Embryonic facial prominence (tissue), 1 donor: ENCODE measurements around the gene LIN7A.
"Not testable (repeated sequence)": the region's sequence is repeated elsewhere in the genome, so short reads cannot be mapped to it uniquely, and the experiment has no call there.

ENCODE experiments used
- DNase-seq: peaks from one replicate; pipeline ENCODE4 v3.0.0-alpha.2; 2016; ENCODE audit errors: extremely low spot score

Gene LIN7A

DNA sequence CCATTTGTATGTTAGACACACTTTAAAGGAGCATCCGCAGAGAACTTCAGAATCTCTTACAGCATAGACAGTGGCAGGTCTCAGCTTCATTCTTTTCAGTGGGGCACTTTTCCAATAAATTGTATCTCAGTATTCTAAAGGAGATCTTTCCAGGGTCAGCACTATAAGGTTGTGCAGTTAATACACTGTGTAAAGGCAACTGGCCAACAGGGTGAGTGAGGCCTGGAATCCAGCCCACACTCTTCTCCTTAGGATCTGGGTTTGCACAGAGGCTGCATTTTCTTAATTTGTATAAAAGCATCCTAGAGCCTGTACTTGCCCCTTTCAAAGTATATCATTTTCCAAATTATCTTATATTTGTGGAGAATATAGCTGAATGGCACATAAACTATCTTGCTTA is 126.9 kb downstream of the LIN7A start:
- no peak for DNase-seq

DNA sequence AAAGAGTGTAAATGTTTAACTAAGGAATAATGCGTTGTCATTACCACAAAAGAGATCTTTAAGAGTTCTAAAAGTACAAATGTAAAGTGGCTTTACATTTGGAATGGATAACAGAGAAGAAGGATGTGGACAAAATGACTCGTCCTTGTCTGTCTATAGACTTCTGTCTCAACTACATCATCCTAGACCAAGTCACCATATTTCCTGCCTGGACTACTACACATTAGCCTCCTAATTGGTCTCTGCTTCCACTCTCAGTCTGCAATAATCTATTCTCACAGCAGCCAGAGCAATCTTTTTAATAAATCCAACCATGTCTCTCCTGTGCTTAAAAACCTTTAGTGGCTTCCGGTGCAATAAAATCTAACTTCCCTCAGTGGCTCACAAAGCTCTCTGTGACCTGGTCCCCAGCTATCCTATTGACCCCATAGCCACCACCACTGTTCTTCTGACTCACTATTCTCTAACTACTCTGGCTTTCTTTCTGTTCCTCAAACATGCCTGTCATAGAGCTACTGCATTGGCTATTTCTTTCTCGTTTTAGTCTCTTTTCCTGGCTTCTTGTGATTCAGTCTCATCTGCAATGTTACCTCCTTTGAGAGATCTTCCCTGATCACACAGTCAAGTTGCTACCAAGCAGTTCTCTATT is 130.0 kb downstream of the LIN7A start:
- DNase-seq, result no peak

DNA sequence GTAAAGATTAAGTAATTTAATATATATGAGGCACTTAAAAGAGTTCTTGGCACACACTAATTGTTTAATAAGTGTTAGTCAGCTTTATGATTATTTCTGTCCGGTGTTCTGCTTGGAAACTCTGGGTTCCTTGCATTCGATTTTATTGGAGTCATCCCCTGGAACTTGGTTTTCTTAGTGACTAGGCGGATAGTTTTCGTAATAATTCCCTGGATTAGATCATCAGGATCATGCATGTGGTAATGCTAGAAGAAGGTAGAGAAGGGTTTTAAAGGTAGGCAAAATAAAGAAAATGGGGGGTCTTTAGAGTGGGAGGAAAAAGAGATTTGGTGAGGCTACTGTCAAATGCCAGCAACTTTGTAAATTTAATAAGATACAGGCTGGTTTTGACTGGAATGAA is 132.6 kb downstream of the LIN7A start:
- no peak for DNase-seq

DNA sequence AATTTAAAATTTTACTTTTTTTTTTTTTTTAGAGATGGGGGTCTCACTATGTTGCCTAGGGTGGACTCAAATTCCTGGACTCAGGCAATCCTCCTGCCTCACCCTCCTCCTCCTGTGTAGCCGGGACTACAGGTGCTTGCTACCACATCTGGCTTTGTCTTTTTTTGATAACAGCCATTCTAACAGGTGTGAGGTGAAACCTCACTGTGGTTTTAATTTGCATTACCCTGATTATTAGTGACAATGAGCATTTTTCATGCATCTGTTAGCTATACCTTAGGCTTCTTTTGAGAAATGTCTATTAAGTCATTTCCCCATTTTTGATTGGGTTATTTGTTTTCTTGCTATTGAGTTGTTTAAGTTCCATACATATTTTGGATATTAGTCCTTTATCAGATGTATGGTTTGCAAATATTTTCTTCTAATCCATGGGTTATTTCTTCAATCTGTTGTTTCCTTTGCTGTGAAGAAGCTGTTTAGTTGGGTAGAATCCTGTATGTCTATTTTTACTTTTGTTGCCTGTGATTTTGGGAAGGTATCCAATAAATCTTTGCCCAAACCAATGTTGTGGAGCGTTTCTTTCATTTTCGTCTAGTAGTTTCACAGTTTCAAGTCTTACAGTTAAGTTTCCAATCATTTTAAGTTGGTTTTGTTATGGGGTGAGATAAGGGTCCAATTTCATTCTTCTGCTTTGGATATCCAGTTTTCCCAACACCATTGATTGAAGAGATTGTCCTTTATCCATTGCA is 134.9 kb downstream of the LIN7A start:
- DNase-seq, result no peak

DNA sequence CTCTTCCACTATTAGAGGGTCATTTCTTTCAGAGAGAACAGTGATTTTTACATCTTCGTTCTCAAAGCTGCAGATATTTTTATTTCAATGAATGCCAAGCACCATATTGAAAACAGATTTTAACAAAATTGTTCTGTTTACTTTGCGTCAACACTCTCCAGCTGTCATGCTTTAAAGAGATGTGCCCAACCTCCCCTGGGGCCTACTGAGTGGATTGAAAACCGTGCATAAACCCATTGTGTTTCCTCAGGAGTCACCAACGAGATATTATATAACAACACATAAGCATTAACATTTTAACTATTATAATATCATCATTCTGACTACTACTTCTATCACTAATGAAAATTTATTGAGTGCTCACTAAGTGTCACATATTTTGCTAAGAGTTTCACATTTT is 139.5 kb downstream of the LIN7A start:
- DNase-seq, result no peak

DNA sequence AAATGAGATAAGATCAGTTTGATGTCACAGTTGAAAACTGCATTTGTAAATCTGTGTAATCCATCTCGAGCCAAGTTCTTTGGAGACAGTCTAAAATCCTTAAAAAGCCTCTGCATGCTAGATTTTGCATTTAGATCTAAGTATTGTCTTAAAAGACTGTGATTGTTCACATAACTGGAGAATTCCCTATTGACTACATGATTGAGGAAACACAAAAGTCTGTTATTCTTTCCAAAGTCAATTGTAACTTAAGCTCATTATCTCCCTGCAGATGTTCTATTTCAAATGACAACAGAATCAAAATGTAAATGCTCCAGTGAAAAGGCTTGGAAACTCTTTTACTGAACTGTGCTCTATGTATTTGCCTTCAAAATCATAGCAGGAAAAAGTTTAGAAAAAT is 143.2 kb downstream of the LIN7A start:
- no peak for DNase-seq

DNA sequence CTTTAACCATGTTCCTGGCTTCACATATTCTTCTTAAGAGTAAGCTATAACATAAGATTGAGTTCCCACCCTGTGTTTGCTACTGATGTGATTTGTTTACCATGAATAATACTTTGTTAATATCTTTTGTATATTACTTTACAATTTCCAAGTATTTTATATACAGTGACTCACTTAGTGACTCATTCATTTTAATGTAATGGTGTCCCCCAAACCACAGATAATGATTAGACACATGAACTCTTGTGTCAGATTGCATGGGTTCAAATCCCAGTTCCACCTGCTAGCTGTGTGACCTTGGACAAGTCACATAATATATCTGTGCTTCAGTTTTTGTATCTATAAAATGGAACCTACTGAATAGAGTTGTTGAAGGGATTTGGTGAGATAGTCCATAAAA is 144.9 kb downstream of the LIN7A start:
- no peak for DNase-seq

DNA sequence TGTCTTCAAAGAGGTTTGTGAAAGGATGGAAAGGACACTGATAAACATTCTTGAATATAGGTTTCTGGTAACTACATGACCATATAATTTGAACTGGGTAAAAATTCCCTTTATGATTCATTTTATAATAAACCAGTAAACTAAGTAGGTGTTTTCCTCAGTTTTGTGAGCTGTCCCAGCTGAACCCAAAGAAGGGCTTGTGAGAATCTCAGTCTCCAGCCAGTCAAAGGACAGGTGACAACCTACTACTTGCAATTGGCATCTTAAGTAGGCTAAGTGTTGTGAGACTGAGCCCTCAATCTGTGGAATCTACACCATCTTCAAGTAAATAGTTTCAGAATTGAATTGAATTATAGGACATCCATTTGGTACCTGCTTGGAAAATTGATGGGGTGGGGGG is 145.9 kb downstream of the LIN7A start:
- DNase-seq, result no peak

DNA sequence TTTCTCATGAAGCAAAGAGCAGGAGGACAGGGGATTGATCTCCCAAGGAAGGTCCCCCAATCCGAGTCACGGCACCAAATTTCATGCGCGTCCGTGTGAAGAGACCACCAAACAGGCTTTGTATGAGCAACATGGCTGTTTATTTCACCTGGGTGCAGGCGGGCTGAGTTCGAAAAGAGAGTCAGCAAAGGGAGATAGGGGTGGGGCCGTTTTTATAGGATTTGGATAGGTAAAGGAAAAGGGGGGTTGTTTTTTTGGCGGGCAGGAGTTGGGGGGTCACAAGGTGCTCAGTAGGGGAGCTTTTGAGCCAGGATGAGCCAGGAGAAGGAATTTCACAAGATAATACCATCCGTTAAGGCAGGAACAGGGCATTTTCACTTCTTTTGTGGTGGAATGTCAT is 149.3 kb downstream of the LIN7A start:
- DNase-seq, result not testable (repeated sequence)

DNA sequence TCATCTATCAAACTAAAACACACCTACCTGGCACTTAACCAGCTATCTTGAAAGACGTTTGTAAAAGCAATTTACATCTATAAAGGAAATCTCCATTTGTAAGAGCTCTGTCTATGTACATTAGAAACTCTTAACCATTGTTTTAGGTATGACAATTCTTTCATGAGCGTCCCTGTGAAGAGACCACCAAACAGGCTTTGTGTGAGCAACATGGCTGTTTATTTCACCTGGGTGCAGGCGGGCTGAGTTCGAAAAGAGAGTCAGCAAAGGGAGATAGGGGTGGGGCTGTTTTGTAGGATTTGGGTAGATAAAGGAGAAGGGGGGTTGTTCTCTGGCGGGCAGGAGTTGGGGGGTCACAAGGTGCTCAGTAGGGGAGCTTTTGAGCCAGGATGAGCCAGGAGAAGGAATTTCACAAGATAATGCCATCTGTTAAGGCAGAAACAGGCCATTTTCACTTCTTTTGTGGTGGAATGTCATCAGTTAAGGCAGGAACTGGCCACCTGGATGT is 154.7 kb downstream of the LIN7A start:
- DNase-seq, result not testable (repeated sequence)

DNA sequence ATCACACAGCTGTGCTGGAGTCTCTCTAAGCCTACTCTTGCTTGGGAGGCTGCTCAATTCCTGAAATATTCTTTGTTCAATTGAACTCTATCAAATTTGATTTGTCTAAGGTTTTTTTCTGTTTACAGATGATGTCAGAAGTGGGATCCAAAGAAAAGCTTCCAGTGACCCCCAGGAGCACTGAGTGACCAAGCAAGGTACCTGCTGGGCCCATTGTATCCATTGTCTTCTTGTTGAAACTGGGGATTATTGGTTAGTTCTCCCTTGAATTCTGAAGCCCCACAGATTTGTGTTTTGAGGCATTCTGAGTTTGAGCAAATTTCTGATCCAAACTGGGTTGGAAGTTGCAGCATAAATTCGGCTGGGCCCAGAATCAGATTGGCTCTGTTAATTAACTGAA is 156.4 kb downstream of the LIN7A start:
- no peak for DNase-seq

DNA sequence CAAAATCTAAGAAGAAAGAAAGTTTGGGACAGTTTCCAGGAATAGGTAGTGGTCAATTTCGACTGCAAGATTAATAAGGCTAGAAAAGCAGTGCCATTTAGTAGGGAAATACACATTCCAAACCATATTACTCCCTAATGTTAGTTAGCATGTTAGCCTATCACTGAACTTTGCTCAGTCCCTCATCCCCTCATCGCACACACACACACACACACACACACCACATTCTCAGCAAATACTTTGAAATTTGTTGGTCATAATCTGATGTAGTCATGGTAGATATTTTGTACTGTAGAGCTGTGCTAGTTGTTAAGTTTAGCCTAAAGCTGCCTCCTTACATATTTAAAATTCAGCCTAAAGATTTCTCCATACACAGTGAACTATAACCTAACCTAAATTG is 157.0 kb downstream of the LIN7A start:
- DNase-seq, result no peak

DNA sequence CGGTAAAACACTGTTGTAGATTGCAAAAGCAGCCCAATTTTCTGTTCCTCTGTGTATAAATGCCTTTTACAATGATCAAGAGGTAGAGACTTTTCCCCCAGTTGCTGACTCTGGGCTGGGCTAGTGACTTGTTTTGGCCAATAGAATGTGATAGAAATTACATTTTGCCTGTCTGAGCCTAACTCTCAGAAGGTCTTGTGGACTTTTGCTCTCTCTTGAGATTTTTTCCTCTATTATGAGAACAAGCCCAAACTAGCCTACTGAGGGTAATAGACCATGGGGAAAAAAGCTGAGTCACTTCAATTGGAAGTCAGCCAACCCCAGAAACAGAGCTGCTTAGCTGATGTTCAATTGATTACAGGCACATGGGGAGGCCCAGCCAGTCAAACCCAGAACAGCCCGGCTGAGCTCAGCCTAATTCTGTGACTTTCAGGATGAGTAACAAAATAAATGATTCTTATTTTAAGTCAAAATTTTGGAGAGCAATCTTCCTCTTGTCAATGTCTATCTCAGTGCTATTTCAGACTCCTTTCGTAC is 159.7 kb downstream of the LIN7A start:
- DNase-seq, result peak; percentile 18

DNA sequence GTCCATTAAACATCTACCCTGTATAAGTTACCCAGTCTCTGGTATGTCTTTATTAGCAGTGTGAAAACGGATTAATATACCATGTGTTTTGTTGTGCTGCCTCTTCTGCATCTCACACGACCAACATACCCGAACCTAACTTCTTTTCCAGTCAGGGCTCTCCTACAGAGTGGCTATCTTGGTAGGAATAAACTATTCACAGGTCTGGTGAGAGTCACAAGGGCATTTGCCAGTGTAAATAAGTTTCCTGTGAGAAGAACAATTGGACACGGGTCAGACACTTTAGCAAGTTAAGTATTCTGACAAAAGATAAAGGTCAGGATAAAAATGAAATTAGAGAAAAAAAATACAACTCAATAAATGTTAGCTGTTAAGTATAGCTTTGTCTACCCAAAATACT is 160.1 kb downstream of the LIN7A start:
- no peak for DNase-seq

DNA sequence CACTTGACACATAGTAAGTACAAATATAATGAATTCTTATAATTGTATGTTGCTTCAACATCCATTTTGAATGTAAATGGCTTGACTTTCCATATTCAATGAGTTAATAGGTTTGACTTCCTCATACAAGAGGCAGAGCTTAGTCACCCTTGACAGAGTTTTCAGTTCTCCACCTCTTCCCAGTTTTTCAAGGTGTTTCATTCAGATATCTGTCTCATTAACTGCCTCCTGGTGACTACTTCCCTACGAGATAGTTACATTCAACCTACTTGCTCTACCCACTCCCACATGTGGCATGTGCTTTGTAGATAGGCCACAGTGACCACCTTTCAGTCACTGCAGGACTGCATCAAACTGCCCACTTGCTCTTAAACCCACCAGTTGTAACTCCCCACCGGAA is 161.0 kb downstream of the LIN7A start:
- DNase-seq, result no peak

DNA sequence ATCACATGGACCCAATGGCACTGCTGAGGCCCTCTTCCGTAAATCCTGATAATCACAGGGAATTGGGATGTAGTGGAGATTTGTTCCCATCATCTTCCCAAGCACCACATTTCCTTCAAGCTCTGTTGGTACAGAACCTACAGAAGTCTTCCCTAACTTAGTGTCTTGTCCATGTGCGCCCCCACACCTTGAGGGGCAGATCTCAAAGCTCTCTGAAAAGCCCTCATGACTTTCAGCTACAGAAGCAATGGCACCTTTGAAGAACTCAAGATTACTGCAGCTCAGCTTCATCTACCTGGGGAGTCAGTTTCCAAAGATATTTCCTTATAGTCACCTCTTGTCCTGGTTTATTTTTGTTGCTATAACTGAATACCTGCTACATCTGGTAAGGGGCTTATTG is 166.8 kb downstream of the LIN7A start:
- no peak for DNase-seq

DNA sequence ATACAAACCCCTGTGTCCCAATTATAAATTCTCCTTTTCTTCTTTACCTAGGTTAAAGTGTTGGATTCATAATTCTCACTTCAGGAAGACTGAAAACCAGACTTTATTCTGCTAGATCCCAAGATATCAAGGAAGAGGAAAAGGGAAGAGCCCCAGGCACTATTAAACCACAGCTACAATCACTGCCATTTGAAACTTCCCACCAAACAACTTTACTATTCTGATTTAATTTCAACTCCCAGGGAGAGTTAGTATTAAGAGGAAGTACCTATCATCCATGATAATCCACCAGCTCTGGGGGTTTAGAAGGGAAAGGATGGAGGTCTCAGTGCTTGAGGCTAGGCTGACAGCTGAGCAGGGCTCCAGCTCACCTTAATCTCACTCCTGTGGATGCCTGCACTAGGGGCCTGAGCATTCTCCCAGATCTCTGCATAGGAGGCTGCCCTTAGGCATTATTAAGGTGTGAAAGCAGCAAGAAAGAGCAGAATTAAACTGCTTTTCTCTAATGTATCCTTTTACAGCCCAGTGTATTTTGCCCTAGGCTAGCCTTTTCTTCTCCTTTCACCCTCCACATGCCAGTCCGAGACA is 168.1 kb downstream of the LIN7A start:
- DNase-seq, result no peak

DNA sequence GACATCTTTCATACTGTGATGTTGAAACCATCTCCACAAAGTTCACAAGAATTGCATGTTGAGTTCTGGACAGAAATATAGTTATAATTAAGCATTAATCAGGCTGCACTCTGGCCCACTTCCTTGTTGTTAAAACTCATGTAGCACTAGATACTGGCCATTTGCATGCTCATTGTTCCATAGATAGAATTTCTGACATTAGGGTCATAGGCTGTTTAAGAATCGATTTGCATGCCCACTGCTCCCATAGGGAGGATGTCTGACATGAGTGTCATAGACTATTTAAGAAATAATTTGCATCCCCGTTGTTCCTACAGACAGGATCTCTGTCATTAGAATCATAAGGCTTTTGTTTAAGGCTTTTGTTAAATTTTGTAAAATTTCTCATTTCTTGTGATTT is 170.8 kb downstream of the LIN7A start:
- no peak for DNase-seq

DNA sequence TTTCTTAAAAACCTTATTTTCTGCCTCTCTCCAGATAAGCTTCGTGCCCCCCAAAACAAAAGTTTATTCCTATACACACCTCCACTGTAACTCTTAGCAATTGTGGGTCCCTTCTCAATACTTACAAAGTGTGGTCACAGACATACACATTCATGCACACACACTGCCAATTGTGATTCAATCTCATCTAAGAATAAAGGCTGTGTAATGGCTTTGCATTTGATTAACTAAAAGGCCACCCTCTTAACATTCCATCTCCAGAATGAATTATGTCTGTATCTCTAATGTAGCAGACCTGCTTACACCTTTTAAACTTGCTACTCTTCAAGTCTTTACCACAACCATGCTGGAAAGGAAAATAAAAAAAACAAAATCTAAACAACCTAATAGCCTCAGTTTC is 171.5 kb downstream of the LIN7A start:
- no peak for DNase-seq

DNA sequence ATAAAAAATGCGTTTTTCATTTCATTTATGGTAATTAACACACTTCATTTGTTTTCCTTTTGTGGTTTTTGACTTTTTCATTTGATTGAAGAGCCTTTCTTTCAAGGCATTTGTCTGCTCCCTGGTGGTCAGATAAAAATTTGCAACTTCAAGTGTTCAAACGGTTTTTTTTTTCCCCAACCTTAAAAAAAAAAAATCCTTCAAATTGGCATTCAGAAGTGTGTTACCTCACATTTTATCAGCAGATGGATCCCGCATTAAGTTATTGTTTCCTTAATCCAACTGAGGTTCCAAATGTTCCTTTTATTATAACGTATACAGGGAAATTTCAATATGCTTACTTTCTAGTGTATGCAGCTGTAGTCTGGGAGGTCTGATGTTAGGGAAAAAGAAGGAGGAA is 173.9 kb downstream of the LIN7A start:
- DNase-seq, result peak; percentile 9

DNA sequence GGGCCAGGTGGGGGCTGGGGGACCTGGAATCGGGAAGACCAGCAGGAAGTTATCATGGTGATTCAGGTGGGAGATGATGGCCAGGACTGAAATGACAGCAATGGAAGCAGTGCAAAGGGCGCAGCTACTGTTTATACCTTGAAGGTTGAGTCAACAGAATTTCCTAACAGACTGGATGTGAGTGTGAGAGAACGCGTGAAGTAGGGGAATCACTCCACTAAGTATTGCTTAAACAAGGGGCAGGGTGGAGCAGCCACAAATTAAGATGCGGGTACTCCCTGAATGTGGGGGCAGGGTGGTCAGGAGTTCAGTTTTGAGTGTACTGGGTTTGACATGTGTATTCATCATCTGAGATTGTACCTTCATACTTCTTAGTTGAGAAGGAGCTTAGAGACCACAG is 175.9 kb downstream of the LIN7A start:
- DNase-seq, result no peak

DNA sequence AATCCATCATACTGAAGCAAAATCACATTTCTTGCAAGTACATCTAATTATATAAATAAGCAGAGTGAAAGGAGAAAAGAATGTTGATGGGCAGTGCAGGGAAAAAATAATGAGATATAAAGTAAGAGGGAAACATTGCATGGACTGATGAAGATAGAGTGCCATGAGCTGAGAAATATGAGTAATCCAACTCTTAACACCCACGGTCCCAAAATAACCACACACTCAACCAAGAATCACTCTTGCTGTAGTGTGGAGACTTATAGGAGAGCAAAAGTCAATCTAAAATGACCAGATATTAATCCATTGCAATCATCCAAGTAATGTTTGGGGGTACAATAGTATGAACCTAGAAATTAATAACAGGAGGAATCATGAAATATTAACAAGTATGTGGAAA is 180.9 kb downstream of the LIN7A start:
- DNase-seq, result no peak

DNA sequence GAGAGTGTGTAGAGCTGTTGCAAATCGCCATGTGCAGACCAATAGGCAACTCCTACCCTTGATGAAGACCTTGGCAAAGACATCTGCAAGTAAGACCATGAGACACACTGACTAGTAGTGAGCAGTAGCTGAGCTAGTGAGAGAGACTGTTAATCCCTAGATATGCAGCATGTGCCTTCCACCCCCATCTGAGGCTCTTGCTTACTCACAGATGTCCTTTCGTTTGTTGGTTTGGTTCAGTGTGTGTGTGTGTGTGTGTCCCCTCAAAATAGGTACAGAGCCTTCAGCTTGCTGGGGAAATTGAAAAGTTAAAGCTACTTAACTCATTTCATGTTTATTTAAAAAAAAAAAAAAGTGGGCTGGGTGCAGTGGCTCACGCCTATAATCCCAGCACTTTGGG is 183.5 kb downstream of the LIN7A start:
- no peak for DNase-seq
